GM19463 (cell line): ENCODE results near the gene CCDC177.

Experiments
- ATAC-seq: cut with Tn5 transposase; IDR thresholded peaks from one replicate; pipeline ENCODE4 v1.9.1; 2021; ENCODE audit warnings: mild to moderate bottlenecking, moderate library complexity; ENCODE audit not compliant: unreplicated experiment

The CCDC177 gene

GRCh38 chr14:69532561-69533340 lies 41.9 kb downstream of the CCDC177 start:
- no peak for ATAC-seq

- ATAC-seq, result no peak
Observed at GRCh38 chr14:69531135-69531534, 43.5 kb downstream of the CCDC177 start.

GRCh38 chr14:69530095-69530494 lies 44.6 kb downstream of the CCDC177 start:
- ATAC-seq, result no peak

- ATAC-seq, result no peak
Observed at GRCh38 chr14:69529563-69529962, 45.1 kb downstream of the CCDC177 start.

GRCh38 chr14:69528930-69529329 lies 45.7 kb downstream of the CCDC177 start:
- no peak for ATAC-seq

- ATAC-seq, result no peak
Observed at GRCh38 chr14:69528143-69528542, 46.5 kb downstream of the CCDC177 start.

GRCh38 chr14:69527635-69528034 lies 47.0 kb downstream of the CCDC177 start:
- no peak for ATAC-seq

GRCh38 chr14:69525896-69526295 lies 48.8 kb downstream of the CCDC177 start:
- no peak for ATAC-seq

- no peak for ATAC-seq
Observed at GRCh38 chr14:69522026-69522425, 52.6 kb downstream of the CCDC177 start.
